ENCODE data around the gene PSMB5. TPM values are rescaled to one million over a fixed set of nuclear protein-coding genes. Genes with fewer than 3 reads are reported as not detected.
A peak's percentile ranks its signal among the peaks of the same experiment; 100 is the strongest.

PSMB5 gene
- total and polyA plus RNA-seq, 9 of the 15 experiments (the other 6 are each of a cell fraction or from before 2014, with no cell fraction given): 198 to 1,870 (median 269) TPM

DNA sequence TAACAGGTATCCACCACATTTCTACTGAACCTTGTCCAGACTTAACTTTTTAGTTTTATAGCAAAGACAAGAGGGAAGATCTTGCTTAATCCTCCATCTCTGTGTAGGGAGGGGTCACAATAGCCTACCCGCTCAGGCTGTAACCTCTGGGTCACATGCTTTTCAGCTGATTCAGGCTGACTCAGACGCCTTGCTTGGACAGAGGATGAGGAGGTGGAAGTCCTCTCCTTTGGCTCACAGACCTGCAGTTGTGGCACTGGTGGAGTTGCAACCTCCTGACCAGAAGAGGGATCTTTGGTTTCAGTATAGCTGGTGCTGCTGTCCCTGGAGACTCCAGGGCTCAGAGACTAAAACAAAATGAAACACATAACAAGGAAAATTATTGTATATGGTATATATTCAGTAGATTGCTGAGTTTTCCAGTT is 44.0 kb upstream of the PSMB5 start (continued):
- no peak for TF ChIP-seq GABPB1 (CRISPR knock-in tag; IDR thresholded peaks at IDR 0.05)
- no peak for TF ChIP-seq ZC3H11A (IDR thresholded peaks at IDR 0.05; ENCODE audit: low read depth, low read length)
- no peak for TF ChIP-seq SIX5 (IDR thresholded peaks at IDR 0.05; ENCODE audit: borderline replicate concordance in 1 of 2, insufficient read depth in 1 of 2, low read depth in 1 of 2, low read length in 2 of 2)
- TF ChIP-seq, protein P1, sequence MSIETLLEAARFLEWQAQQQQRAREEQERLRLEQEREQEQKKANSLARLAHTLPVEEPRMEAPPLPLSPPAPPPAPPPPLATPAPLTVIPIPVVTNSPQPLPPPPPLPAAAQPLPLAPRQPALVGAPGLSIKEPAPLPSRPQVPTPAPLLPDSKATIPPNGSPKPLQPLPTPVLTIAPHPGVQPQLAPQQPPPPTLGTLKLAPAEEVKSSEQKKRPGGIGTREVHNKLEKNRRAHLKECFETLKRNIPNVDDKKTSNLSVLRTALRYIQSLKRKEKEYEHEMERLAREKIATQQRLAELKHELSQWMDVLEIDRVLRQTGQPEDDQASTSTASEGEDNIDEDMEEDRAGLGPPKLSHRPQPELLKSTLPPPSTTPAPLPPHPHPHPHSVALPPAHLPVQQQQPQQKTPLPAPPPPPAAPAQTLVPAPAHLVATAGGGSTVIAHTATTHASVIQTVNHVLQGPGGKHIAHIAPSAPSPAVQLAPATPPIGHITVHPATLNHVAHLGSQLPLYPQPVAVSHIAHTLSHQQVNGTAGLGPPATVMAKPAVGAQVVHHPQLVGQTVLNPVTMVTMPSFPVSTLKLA (conservative IDR thresholded peaks at IDR 0.05): peak; percentile 66 to 89; a peak in 3 of 4 replicates
- no peak for TF ChIP-seq LARP7 (IDR thresholded peaks at IDR 0.05)
- no peak for TF ChIP-seq TAL1 (IDR thresholded peaks at IDR 0.05)
- TF ChIP-seq ZNF785 (CRISPR knock-in tag; IDR thresholded peaks at IDR 0.05): no peak
- TF ChIP-seq NR3C1 (CRISPR knock-in tag; IDR thresholded peaks at IDR 0.05): no peak
- TF ChIP-seq KLF13 (tag; IDR thresholded peaks at IDR 0.05; ENCODE audit: borderline replicate concordance, low read depth): no peak
- TF ChIP-seq SMAD3 (CRISPR knock-in tag; conservative IDR thresholded peaks at IDR 0.05): no peak
- TF ChIP-seq, protein P2, sequence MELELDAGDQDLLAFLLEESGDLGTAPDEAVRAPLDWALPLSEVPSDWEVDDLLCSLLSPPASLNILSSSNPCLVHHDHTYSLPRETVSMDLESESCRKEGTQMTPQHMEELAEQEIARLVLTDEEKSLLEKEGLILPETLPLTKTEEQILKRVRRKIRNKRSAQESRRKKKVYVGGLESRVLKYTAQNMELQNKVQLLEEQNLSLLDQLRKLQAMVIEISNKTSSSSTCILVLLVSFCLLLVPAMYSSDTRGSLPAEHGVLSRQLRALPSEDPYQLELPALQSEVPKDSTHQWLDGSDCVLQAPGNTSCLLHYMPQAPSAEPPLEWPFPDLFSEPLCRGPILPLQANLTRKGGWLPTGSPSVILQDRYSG (tag; conservative IDR thresholded peaks at IDR 0.05; ENCODE audit: low read depth): no peak
- no peak for TF ChIP-seq MCM3 (IDR thresholded peaks at IDR 0.05)
- TF ChIP-seq KAT8 (IDR thresholded peaks at IDR 0.05; ENCODE audit: low read depth): no peak
- TF ChIP-seq HNRNPLL (IDR thresholded peaks at IDR 0.05; ENCODE audit: low read depth, low read length, poor library complexity, severe bottlenecking): no peak
- TF ChIP-seq, protein P3, sequence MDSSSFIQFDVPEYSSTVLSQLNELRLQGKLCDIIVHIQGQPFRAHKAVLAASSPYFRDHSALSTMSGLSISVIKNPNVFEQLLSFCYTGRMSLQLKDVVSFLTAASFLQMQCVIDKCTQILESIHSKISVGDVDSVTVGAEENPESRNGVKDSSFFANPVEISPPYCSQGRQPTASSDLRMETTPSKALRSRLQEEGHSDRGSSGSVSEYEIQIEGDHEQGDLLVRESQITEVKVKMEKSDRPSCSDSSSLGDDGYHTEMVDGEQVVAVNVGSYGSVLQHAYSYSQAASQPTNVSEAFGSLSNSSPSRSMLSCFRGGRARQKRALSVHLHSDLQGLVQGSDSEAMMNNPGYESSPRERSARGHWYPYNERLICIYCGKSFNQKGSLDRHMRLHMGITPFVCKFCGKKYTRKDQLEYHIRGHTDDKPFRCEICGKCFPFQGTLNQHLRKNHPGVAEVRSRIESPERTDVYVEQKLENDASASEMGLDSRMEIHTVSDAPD (CRISPR knock-in tag; IDR thresholded peaks at IDR 0.05): no peak
- TF ChIP-seq, protein P4, sequence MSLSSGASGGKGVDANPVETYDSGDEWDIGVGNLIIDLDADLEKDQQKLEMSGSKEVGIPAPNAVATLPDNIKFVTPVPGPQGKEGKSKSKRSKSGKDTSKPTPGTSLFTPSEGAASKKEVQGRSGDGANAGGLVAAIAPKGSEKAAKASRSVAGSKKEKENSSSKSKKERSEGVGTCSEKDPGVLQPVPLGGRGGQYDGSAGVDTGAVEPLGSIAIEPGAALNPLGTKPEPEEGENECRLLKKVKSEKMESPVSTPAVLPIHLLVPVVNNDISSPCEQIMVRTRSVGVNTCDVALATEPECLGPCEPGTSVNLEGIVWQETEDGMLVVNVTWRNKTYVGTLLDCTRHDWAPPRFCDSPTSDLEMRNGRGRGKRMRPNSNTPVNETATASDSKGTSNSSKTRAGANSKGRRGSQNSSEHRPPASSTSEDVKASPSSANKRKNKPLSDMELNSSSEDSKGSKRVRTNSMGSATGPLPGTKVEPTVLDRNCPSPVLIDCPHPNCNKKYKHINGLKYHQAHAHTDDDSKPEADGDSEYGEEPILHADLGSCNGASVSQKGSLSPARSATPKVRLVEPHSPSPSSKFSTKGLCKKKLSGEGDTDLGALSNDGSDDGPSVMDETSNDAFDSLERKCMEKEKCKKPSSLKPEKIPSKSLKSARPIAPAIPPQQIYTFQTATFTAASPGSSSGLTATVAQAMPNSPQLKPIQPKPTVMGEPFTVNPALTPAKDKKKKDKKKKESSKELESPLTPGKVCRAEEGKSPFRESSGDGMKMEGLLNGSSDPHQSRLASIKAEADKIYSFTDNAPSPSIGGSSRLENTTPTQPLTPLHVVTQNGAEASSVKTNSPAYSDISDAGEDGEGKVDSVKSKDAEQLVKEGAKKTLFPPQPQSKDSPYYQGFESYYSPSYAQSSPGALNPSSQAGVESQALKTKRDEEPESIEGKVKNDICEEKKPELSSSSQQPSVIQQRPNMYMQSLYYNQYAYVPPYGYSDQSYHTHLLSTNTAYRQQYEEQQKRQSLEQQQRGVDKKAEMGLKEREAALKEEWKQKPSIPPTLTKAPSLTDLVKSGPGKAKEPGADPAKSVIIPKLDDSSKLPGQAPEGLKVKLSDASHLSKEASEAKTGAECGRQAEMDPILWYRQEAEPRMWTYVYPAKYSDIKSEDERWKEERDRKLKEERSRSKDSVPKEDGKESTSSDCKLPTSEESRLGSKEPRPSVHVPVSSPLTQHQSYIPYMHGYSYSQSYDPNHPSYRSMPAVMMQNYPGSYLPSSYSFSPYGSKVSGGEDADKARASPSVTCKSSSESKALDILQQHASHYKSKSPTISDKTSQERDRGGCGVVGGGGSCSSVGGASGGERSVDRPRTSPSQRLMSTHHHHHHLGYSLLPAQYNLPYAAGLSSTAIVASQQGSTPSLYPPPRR (CRISPR knock-in tag; IDR thresholded peaks at IDR 0.05; ENCODE audit: borderline replicate concordance): 0 out of 2 replicates have a peak, but pooled peaks have one; percentile 24
- TF ChIP-seq WHSC1 (IDR thresholded peaks at IDR 0.05; ENCODE audit: low read length): no peak
- no peak for TF ChIP-seq CSDE1 (IDR thresholded peaks at IDR 0.05)
- no peak for TF ChIP-seq NONO (IDR thresholded peaks at IDR 0.05; ENCODE audit: low read depth in 2 of 2, low read length in 1 of 2)
